Measurements from ENCODE around the gene TMEM263.
"Not testable (repeated sequence)": the region's sequence is repeated elsewhere in the genome, so short reads cannot be mapped to it uniquely, and the experiment has no call there.

Gene TMEM263

DNA sequence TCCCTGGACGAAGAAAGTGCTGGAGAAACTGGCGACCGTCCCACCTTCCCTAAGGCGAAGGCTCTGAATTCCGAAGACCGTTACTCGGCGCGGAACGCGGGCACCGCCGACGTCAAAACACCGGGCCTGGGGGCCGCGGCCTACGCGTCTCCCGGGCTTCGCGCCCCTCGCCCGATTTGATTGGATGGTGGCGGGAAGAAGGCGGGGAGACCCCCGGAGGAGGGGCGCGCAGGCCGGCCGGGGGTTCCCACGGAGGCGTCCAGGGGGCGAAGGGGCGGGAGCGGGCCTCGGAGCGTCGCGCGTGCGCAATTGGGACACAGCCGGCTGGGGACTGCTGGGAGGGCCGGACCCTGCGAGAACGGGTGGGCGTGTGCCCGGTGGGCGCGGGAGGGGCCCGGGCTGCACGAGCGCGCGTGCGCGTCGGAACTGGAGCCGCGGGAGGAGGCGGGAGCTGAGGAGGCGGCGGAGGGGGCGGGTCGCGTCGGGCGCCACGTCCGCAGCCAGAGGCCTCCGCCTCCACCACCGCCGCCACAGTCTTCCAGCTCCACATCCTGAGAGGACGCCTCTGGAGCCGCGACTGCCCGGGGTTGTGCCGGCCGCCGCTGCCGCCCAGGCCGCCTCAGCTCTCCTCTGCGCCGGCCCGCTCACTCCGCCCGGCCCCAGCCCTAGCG, at the start of gene TMEM263:
Gene TMEM263 (plus strand): TSS at position 531 of the 671 bp plus-strand sequence. CDS start 11,210 bp downstream, outside the sequence.
- DNase-seq = peak; percentile 88

- DNase-seq = no peak
Measured at GRCh38 chr12:106906715-106907114, 49.0 kb upstream of the TMEM263 start.

- DNase-seq = no peak
Measured at GRCh38 chr12:106907411-106907810, 48.3 kb upstream of the TMEM263 start.

GRCh38 chr12:106907846-106908245, 47.9 kb upstream of the TMEM263 start:
- DNase-seq = no peak

GRCh38 chr12:106908561-106908960, 47.1 kb upstream of the TMEM263 start:
- DNase-seq = no peak

GRCh38 chr12:106910202-106910601, 45.5 kb upstream of the TMEM263 start:
- no peak for DNase-seq

GRCh38 chr12:106911581-106911980, 44.1 kb upstream of the TMEM263 start:
- DNase-seq = no peak

DNA sequence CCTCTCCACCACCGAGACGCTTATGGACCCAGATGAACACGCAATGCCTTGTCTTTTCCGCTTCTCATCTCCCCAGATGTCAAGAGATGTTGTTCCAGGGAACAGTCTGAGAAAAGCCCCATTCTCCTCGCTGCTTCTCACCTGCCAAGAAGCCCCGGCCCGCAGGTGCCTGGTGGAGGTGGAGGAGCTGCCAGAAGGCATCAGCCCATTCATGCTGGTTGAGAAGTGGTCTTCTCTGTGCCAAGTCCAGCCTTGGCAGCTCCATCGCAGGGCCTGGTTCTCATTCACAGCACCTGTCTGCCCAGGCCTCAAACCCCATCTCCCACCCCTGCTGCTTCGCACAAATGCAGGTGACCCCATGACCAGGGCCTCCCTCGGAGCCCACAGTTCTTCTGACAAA, 42.3 kb upstream of the TMEM263 start:
- DNase-seq = no peak

DNA sequence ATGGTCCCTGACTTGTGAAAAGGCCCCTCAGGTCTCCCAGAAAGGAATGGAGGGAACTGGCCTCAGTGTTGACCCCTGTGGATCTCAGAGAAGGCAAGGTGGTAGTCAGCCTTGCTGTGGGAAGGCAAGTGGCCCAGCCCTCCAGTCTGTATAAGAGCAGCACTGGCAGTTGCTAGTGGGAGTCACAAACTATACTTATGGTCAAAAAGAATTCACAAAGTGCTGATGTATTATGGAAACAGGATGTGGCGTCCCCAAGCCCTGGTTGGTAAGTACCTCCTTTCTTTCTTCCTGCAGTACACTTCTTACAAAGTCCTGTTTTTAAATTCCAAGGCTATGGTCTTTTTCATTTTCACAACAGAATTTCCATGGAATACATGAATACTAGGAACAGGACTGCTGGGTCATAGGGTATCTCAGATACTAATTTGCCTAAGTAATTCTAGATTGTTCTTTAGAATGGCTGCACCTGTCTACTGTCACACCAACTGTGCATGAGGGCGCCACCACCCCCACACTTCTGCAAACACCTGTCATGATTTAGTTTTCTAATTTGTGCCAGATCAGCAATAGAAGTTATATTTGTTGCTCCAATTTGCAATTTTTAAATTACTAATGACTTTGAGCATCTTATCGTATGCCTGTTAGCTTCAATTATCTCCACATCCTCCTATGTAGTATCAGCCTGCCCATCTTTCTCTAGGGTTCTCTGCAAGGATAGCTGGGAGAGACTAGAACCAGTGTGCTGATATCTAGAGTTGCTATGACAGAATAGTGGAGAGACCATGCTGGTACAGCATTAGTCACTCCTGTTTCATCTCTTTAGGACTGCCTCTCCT, 40.7 kb upstream of the TMEM263 start:
- DNase-seq = no peak

GRCh38 chr12:106915635-106916026, 40.1 kb upstream of the TMEM263 start:
- DNase-seq = no peak

DNA sequence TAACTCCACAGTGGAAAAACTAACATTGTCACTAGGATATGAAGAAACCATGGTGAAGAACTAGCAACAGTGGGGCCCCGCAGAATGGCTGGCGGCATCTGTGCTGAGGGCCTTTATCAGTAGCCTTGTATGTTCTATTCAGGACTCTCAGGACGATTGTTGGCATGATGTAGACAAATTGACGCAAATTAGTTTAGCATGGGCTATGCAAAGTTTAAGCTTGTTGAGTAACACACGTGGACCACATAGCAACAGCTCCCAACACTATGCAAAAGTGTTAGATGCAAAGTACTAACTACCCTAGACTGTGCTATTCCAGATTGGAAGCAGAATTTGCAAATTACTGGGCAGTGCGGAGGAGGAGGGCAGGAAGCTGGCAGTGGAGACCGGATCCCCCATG, 38.2 kb upstream of the TMEM263 start:
- DNase-seq = no peak

DNA sequence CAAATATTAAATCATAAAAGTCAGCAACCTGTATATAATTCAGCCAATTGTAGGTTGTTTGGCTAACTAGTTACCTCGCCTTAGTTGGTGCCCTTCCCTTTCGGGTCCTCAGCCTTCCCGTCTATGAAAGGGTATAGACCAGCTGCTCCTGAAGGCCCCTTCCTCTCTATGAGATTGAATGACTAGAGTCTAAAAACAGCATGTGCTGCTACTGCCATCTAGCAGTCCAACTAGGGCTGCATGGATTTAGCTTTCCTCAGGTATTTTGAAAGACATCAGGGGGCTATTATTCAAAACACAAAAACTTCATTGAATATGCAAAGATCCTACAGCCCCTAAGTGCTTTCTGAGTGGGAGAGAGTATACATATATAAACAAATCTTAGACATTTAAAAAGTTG, 37.0 kb upstream of the TMEM263 start:
- DNase-seq = no peak

DNA sequence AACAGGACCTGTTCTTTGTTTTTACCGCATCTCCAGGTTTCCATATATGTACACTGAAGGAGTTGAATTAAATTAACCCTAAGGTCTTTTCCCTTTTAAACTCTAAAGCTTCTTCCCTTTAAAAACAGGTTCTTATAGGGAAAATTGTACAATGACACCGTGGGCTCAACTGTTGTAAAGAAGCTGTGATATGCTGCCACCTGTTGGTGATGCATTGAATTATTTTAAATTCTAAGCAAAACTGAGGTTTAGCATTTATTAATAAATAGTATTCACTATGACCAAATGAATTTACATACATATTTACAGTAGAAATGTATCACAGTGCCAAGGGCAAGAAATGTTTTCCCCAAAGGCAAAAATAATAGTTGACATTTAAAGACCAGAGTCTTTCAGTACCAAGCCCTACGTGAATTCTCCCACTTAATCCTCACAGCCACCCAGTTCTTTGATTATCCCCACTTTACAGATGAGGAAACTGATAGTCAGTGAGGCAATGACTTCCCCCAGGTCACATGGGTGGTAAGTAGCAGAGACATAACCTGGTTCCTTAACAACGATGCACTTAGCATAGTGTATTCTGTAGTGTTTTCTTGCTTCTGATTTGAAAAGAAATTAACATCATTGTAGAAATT, 35.7 kb upstream of the TMEM263 start:
- DNase-seq = no peak

DNA sequence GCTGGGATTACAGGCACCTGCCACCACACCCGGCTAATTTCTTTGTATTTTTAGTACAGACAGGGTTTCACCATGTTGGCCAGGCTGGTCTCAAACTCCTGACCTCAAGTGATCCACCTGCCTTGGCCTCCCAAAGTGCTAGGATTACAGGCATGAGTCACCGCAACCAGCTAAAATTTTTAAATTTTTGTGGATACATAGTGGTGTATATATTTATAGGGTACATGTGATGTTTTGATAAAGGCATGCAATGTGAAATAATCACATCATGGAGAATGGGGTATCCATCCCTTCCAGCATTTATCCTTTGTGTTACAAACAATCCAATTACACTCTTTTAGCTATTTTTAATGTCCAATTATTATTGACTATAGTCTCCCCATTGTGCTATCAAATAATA, 33.7 kb upstream of the TMEM263 start:
- DNase-seq = not testable (repeated sequence)

GRCh38 chr12:106923594-106923993, 32.1 kb upstream of the TMEM263 start:
- not testable (repeated sequence) for DNase-seq

DNA sequence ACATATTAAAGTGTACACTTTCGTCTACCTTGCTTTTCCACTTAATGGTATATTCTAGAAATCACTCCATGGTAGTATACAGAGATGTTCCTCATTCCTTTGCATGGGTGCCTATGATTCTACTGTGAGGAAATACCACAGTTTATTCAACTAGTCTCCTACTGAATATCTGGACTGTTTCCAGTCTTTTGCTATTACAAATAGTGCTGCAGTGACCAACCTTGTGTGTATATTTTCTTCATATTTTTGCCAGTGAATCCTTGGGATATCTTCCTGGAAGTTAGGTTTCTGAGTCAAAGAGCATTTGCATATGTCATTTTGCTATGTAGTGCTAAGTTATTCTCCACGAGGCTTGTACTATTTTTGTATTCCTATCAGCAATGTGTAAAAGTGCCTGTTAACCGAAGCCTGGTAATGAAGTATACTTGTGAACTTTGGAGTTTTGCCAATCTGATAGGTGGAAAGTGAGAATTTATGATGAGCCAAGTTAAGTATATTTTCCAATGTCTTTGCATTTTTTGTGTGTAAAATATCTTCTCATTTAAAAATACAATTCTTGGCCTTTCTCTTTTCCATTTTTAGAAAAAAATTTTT, 31.3 kb upstream of the TMEM263 start:
- DNase-seq = no peak

DNA sequence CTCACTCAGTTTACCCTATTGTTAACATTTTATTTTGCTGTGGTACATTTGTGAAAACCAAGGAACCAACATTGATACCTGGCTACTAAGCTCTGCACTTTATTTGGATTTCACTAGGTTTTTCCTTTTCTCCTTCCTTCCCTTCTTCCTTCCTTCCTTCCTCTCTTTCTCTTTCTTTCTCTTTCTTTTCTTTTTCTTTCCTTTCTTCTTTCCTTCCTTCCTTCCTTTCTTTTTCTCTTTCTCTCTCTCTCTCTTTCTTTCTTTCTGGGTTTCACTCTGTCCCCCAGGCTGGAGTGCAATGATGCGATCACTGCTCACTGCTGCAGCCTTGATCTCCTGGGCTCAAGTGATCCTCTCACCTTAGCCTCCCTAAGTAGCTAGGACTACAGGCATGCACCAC, 29.1 kb upstream of the TMEM263 start:
- no peak for DNase-seq

- DNase-seq = no peak
Measured at GRCh38 chr12:106934277-106934676, 21.4 kb upstream of the TMEM263 start.

- DNase-seq = no peak
Measured at GRCh38 chr12:106941481-106942156, 14.1 kb upstream of the TMEM263 start.

DNA sequence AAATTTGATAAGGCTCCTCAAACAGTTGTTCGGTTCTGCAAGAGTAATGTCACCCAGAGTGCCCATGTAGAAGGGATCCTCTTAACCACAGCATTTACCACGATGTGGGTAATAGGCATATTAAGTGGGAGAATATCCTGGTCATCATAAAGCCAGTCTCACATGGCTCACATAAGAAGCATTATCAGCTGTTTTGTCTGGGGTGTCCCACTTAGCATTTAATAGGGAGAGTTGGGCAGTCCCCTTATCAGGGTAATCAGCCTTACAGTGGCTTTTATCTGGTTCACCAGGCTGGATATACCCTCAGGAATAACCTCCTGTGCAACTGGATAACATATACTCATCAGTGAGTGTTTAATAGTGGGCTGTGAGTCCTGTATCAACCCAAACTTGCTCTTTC, 12.9 kb upstream of the TMEM263 start:
- DNase-seq = no peak

- no peak for DNase-seq
Measured at GRCh38 chr12:106945261-106945851, 10.4 kb upstream of the TMEM263 start.

GRCh38 chr12:106947461-106947860, 8.2 kb upstream of the TMEM263 start:
- DNase-seq = no peak

All from NCI-H226 (cell line).